Upper lobe of left lung (tissue), 6 donors: ENCODE data around the gene HPS3. TPM values are rescaled to one million over a fixed set of nuclear protein-coding genes. Genes with fewer than 3 reads are reported as not detected.
"Not testable (repeated sequence)": the region's sequence is repeated elsewhere in the genome, so short reads cannot be mapped to it uniquely, and the experiment has no call there.

Experiments
- ATAC-seq, 2 donors: fragments of 200-7000 bp; cut with Tn5 transposase; one replicate each; pipeline ENCODE4 v1.9.1; 2022; ENCODE audit warnings: mild to moderate bottlenecking in 2 of 2, moderate library complexity in 2 of 2; ENCODE audit not compliant: low FRiP score in 2 of 2
- DNase-seq, 2 donors: peaks; one replicate each; pipeline ENCODE4 v3.0.0-alpha.2; 2019 to 2020
- H3K27ac ChIP-seq, 4 donors: fragments of 200-600 bp; sonication (generic); one replicate each; pipeline ENCODE4 v1.5.1; 2016 to 2019
- H3K27me3 ChIP-seq, 4 donors: fragments of 200-600 bp; sonication (generic); one replicate each; pipeline ENCODE4 v1.5.1; 2017 to 2019
- H3K36me3 ChIP-seq, 4 donors: fragments of 200-600 bp; sonication (generic); one replicate each; pipeline ENCODE4 v1.5.1; 2016 to 2019
- H3K4me1 ChIP-seq, 4 donors: fragments of 200-600 bp; sonication (generic); one replicate each; pipeline ENCODE4 v1.5.1; 2018 to 2019
- H3K4me3 ChIP-seq, 4 donors: fragments of 200-600 bp; sonication (generic); one replicate each; pipeline ENCODE4 v1.5.1; 2017 to 2019; ENCODE audit warnings: mild to moderate bottlenecking in 2 of 4, moderate library complexity in 1 of 4
- H3K9me3 ChIP-seq, 4 donors: fragments of 200-600 bp; sonication (generic); one replicate each; pipeline ENCODE4 v1.5.1; 2018 to 2019
- CTCF ChIP-seq, 6 experiments: fragments of 450-650 bp in 4 of 6; fragments of 200-600 bp in 2 of 6; sonication (generic) in 2 of 6; IDR thresholded peaks; one replicate each; pipeline ENCODE4 v1.5.1; 2016 to 2019; ENCODE audit warnings: antibody characterized with exemption in 6 of 6
- EP300 ChIP-seq, 4 donors: sonication (generic); formaldehyde crosslinking; IDR thresholded peaks; one replicate each; pipeline ENCODE4 v1.5.1; 2017; ENCODE audit warnings: antibody characterized with exemption in 4 of 4, control low read depth in 2 of 4
- POLR2A ChIP-seq, 4 donors: fragments of 450-650 bp; IDR thresholded peaks; one replicate each; pipeline ENCODE4 v1.5.1; 2016 to 2017; ENCODE audit warnings: antibody characterized with exemption in 4 of 4, mild to moderate bottlenecking in 2 of 4
- POLR2AphosphoS5 ChIP-seq, 2 donors: sonication (generic); formaldehyde crosslinking; IDR thresholded peaks; one replicate each; pipeline ENCODE4 v1.5.1; 2017; ENCODE audit warnings: antibody characterized with exemption in 2 of 2
- WGBS, 2 donors: methylation state at CpG; one replicate each; pipeline ENCODE4 v1.1.5; 2017 to 2018; 5-methylcytosine and 5-hydroxymethylcytosine counted together
- total RNA-seq, 6 donors: library from RNA; depleted of rRNA in 4 of 6; stranded (reverse); fragments of >200 nt in 4 of 6; gene quantifications; one replicate each; pipeline versions ENCODE4 v1.1.0 to v1.2.1, GENCODE V29; 2016 to 2021
- donor health status: DM: no; HTN: no; CAD: no; lungs with moderate emphysema.
- donor health status: DM: no; HTN: yes; CAD: no; lungs with severe emphysema.

The HPS3 gene
- total RNA-seq, 6 donors from 2014 or later: 13.4 to 29.8 (median 17.8) TPM

DNA sequence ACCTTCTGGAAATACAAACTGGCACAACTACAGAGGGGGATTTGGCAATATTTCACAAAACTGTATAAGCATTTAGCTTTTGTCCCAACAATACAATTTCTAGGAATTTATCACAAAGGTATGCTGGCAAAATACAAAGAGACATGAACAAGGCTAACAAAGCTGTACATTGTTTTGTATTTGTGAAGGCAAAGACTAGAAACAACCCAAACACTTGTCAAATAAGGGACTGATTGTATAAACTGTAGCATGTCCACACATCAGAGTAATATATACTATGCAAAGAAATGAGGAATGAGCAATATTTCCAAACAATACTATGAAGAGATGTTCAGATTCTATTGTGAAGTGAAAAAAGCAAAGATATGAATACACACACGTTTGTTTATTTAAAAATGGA lies 65.8 kb downstream of the HPS3 start:
- Histone ChIP-seq H3K36me3 (no peaks in the 10 kb centered on the region), H3K27me3 (no peaks in the 10 kb centered on the region), H3K9me3 (no peaks in the 10 kb centered on the region), H3K4me3 (no peak overlapping the region), H3K27ac (no peak overlapping the region), H3K4me1 (peaks cover 0 to 11% (median 4%) of the 10 kb centered on the region in 4 donors)
- DNase-seq (no peak), ATAC-seq (no peak)
- WGBS, 2 donors: 69 to 85% methylated on average over 1 of the region's 1 CpG
- TF ChIP-seq EP300 (IDR thresholded peaks at IDR 0.05): no peak
- no peak for TF ChIP-seq CTCF (IDR thresholded peaks at IDR 0.05)
- TF ChIP-seq POLR2A (IDR thresholded peaks at IDR 0.05): no peak
- no peak for TF ChIP-seq POLR2AphosphoS5 (IDR thresholded peaks at IDR 0.05)

DNA sequence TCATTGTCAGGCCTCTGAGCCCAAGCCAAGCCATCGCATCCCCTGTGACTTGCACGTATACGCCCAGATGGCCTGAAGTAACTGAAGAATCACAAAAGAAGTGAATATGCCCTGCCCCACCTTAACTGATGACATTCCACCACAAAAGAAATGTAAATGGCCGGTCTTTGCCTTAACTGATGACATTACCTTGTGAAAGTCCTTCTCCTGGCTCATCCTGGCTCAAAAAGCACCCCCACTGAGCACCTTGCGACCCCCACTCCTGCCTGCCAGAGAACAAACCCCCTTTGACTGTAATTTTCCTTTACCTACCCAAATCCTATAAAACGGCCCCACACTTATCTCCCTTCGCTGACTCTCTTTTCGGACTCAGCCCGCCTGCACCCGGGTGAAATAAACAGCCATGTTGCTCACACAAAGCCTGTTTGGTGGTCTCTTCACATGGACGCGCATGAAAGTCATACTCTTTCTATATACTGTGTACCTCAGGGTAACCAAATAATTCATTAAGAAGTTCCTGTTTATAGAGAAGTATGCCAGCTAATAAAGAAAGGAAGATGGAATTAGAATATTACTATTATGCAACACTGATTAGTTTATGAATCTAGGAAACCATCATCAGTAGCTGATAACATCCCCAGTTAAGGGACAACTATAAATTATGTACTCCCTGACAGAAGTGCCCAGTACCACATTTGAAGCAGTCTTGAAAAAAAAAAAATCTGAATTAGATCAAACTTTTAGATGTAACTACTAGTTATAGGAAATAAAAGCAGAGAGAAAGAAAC lies 67.6 kb downstream of the HPS3 start:
- peaks cover 0 to 11% (median 4%) of the 10 kb centered on the region in 4 donors for H3K4me1 ChIP-seq
- H3K36me3 ChIP-seq, DNase-seq, H3K27ac ChIP-seq, H3K9me3 ChIP-seq, H3K27me3 ChIP-seq, ATAC-seq: not testable (repeated sequence)
- H3K4me3 ChIP-seq: peak overlapping the region in 1 of 4 donors; percentile 16
- WGBS, 2 donors: 76 to 81% methylated on average over 12 of the region's 12 CpGs

GRCh38 chr3:149197669-149198068 lies 68.2 kb downstream of the HPS3 start:
- H3K27ac ChIP-seq: no peak overlapping the region
- no peaks in the 10 kb centered on the region for H3K36me3 ChIP-seq
- DNase-seq (no peak), ATAC-seq (no peak)
- no peaks in the 10 kb centered on the region for H3K27me3 ChIP-seq
- H3K4me1 ChIP-seq: peaks cover 0 to 11% (median 4%) of the 10 kb centered on the region in 4 donors
- no peaks in the 10 kb centered on the region for H3K9me3 ChIP-seq
- TF ChIP-seq POLR2AphosphoS5 (IDR thresholded peaks at IDR 0.05): no peak
- TF ChIP-seq EP300 (IDR thresholded peaks at IDR 0.05): no peak
- TF ChIP-seq POLR2A (IDR thresholded peaks at IDR 0.05): no peak
- TF ChIP-seq CTCF (IDR thresholded peaks at IDR 0.05): no peak
- WGBS, 2 donors: 49 to 56% methylated on average over 5 of the region's 5 CpGs
- peak overlapping the region in 1 of 4 donors; percentile 16 for H3K4me3 ChIP-seq

DNA sequence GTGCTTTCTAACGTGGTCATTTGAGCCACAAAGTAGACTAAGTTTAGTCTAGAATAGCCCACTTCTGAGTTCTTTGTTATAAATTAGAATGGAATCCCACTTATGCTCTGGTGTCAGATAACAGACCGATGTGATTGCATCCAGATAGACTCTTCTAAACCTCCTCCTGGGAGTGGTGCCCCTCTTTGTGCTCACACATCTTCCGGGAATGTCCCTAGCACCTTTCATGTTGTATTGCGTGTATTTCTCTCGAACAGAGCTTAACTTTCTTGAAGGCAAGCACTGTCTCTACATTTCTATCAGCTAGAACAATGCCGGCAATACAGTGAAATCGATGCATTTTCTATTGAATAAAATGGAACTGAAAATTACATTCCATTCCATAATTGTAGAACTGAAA lies 69.2 kb downstream of the HPS3 start:
- H3K9me3 ChIP-seq: no peaks in the 10 kb centered on the region
- peaks cover 0 to 11% (median 4%) of the 10 kb centered on the region in 4 donors for H3K4me1 ChIP-seq
- no peaks in the 10 kb centered on the region for H3K27me3 ChIP-seq
- WGBS, 2 donors: 69 to 79% methylated on average over 7 of the region's 7 CpGs
- H3K27ac ChIP-seq: no peak overlapping the region
- no peak for TF ChIP-seq POLR2AphosphoS5 (IDR thresholded peaks at IDR 0.05)
- no peak for TF ChIP-seq POLR2A (IDR thresholded peaks at IDR 0.05)
- no peak for TF ChIP-seq EP300 (IDR thresholded peaks at IDR 0.05)
- no peak for TF ChIP-seq CTCF (IDR thresholded peaks at IDR 0.05)
- no peak overlapping the region for H3K4me3 ChIP-seq
- ATAC-seq (no peak), DNase-seq (no peak)
- H3K36me3 ChIP-seq: no peaks in the 10 kb centered on the region

GRCh38 chr3:149199474-149199873 lies 70.0 kb downstream of the HPS3 start:
- Histone ChIP-seq H3K4me3 (no peak overlapping the region), H3K36me3 (no peaks in the 10 kb centered on the region), H3K9me3 (no peaks in the 10 kb centered on the region), H3K27me3 (no peaks in the 10 kb centered on the region), H3K27ac (no peak overlapping the region), H3K4me1 (peaks cover 0 to 11% (median 4%) of the 10 kb centered on the region in 4 donors)
- TF ChIP-seq CTCF (IDR thresholded peaks at IDR 0.05) (no peak), EP300 (IDR thresholded peaks at IDR 0.05) (no peak), POLR2A (IDR thresholded peaks at IDR 0.05) (no peak)
- ATAC-seq (no peak), DNase-seq (no peak)
- WGBS, 2 donors: 14 to 37% methylated on average over 4 of the region's 4 CpGs
